Smooth muscle cell (in vitro differentiated cells): ENCODE data around the gene CPZ. TPM values are rescaled to one million over a fixed set of nuclear protein-coding genes. Genes with fewer than 3 reads are reported as not detected.

Source experiments
- DNase-seq: peaks from one replicate; lab custom pipeline; 2025; ENCODE audit not compliant: unreplicated experiment; lab: John Stamatoyannopoulos, UW
- H2AFZ ChIP-seq: fragments of 200-600 bp; sonication (generic); 2 replicates; pipeline ENCODE4 v1.6.0; 2016; ENCODE audit warnings: antibody characterized with exemption, low read depth, mild to moderate bottlenecking
- H3F3A ChIP-seq: fragments of 200-600 bp; sonication (generic); 2 replicates; pipeline ENCODE4 v1.6.0; 2017; ENCODE audit warnings: antibody characterized with exemption, low read depth
- H3K27ac ChIP-seq: fragments of 200-600 bp; sonication (generic); 2 replicates; pipeline ENCODE4 v1.5.1; 2016; ENCODE audit warnings: low read depth, mild to moderate bottlenecking
- H3K27me3 ChIP-seq: fragments of 200-600 bp; sonication (generic); 2 replicates; pipeline ENCODE4 v1.6.1; 2016; ENCODE audit warnings: low read depth, mild to moderate bottlenecking
- H3K36me3 ChIP-seq: fragments of 200-600 bp; sonication (generic); 2 replicates; pipeline ENCODE4 v1.5.1; 2016; ENCODE audit warnings: low read depth
- H3K4me1 ChIP-seq: fragments of 200-600 bp; sonication (generic); 2 replicates; pipeline ENCODE4 v1.5.1; 2016; ENCODE audit warnings: low read depth
- H3K4me2 ChIP-seq: fragments of 200-600 bp; sonication (generic); 2 replicates; pipeline ENCODE4 v1.6.0; 2016; ENCODE audit warnings: mild to moderate bottlenecking
- H3K4me3 ChIP-seq: fragments of 200-600 bp; sonication (generic); 2 replicates; pipeline ENCODE4 v1.5.1; 2016; ENCODE audit warnings: mild to moderate bottlenecking
- H3K79me2 ChIP-seq: fragments of 200-600 bp; sonication (generic); 2 replicates; pipeline ENCODE4 v1.6.0; 2016; ENCODE audit warnings: low read depth, mild to moderate bottlenecking
- H3K9ac ChIP-seq: fragments of 200-600 bp; sonication (generic); 2 replicates; pipeline ENCODE4 v1.6.0; 2016; ENCODE audit warnings: low read depth
- H3K9me3 ChIP-seq: fragments of 200-600 bp; sonication (generic); replicated peaks from 2 replicates; pipeline ENCODE4 v1.5.1; 2016; ENCODE audit warnings: low read depth
- H4K20me1 ChIP-seq: fragments of 200-600 bp; sonication (generic); 2 replicates; pipeline ENCODE4 v1.6.0; 2016; ENCODE audit warnings: low read depth
- CTCF ChIP-seq: fragments of 200-600 bp; sonication (generic); IDR thresholded peaks from 2 replicates; pipeline ENCODE4 v1.5.1; 2017; ENCODE audit warnings: borderline replicate concordance, mild to moderate bottlenecking, antibody characterized with exemption; ENCODE audit not compliant: insufficient read depth, poor library complexity, severe bottlenecking
- WGBS: methylation state at CpG from one replicate; pipeline ENCODE4 v1.1.7; 2016; ENCODE audit warnings: low lambda C conversion rate; 5-methylcytosine and 5-hydroxymethylcytosine counted together
- polyA plus RNA-seq: library from polyadenylated mRNA; unstranded; fragments of >200 nt; fragmentation: Nextera tagmentation; extraction: Ambion mirVana; gene quantifications from 2 replicates; pipeline ENCODE4 v1.2.1, GENCODE V29; 2016
- total RNA-seq: library from RNA; depleted of rRNA; stranded (reverse); fragments of >200 nt; gene quantifications from 2 replicates; pipeline ENCODE4 v1.2.3, GENCODE V29; 2014

CPZ gene
- total and polyA plus RNA-seq, 2 experiments from 2014 or later: 12.0 to 35.9 TPM

DNA sequence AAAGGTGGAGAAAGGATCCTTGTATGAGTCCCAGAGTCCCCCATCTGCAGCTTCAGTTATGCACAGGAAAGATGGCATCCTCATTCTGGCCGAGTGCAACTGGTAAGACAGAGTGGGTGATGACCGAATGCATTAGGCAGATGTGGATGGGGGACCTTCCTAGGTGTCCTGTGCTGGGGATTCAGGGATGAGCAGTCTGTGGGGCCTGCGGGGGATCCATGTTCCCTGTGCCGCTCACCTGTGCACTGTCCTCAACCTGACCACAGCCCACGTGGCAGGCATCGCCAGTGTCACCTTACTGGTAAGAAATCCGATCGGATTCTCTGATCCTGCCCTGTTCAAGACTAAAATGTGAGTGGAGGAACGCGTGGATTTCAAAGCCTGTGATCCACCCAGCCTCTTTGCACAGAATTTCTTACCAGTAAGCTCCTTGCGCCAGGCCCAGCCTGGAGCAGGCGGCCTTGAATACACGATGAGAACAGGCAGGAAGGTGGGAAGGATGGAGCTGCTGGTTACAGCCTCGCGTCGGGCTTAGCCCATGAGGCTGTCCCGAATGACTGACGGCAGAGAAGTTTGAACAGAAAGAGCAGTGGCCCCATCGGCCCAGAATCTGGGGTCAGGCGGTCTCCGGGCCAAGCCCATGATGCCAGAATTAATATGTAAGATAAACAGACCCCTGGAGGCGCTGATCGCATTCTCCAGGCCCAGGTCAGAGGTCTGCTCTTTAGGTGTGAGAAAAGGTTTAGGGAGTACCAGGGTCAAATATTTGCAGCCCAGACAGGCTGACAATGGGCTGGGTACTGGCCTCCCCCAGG lies 56.5 kb downstream of the CPZ start:
- 85% methylated on average over 23 of the region's 23 CpGs for WGBS
- no peak for DNase-seq
- no peak overlapping the region for H3K27ac ChIP-seq
- H3K27me3 ChIP-seq: peaks cover 5% of the 10 kb centered on the region
- no peaks in the 10 kb centered on the region for H3K9me3 ChIP-seq
- no peak overlapping the region for H2AFZ ChIP-seq
- H3K9ac ChIP-seq: no peak overlapping the region
- TF ChIP-seq CTCF: no peak
- H3K4me2 ChIP-seq: no peak overlapping the region
- H3K4me3 ChIP-seq: no peak overlapping the region
- no peaks in the 10 kb centered on the region for H3K79me2 ChIP-seq
- no peaks in the 10 kb centered on the region for H3F3A ChIP-seq
- no peaks in the 10 kb centered on the region for H4K20me1 ChIP-seq
- no peaks in the 10 kb centered on the region for H3K36me3 ChIP-seq
- no peaks in the 10 kb centered on the region for H3K4me1 ChIP-seq

- Histone ChIP-seq H3K9ac (no peak overlapping the region), H3K79me2 (no peaks in the 10 kb centered on the region), H3K27ac (no peak overlapping the region), H4K20me1 (no peaks in the 10 kb centered on the region), H2AFZ (no peak overlapping the region), H3K9me3 (no peaks in the 10 kb centered on the region), H3K36me3 (no peaks in the 10 kb centered on the region), H3F3A (no peaks in the 10 kb centered on the region), H3K27me3 (peaks cover 5% of the 10 kb centered on the region), H3K4me2 (no peak overlapping the region), H3K4me3 (no peak overlapping the region), H3K4me1 (no peaks in the 10 kb centered on the region)
- WGBS: 85% methylated on average over 17 of the region's 33 CpGs
- DNase-seq: no peak
- no peak for TF ChIP-seq CTCF
Measured at GRCh38 chr4:8649631-8650361, 57.2 kb downstream of the CPZ start.

DNA sequence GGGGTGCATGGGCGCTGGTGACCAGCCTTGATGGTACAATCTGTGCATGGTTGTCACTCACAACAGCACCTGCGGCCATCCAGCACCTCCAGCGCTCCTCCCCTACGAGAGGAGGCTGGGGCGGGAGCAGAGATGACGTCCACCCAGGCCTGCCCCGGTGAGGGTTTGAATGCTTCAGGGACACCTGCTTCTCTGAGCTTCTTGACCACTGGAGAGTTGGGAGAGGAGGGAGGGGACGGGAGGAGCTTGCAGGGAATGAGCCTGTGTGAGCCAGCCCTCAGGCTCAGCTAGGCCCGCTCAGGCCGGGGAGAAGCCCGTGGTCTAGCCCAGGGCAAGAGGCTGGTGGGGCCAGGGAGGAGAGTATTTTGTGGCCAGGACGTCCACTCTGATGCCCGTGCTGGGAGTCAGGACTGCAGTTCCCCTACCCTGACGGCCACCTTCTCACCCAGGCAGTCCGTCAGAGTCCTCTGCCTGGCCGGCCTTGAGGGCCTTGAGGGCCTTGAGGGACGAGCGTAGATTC lies 59.2 kb downstream of the CPZ start:
- H4K20me1 ChIP-seq: no peaks in the 10 kb centered on the region
- H3K36me3 ChIP-seq: no peaks in the 10 kb centered on the region
- no peak for DNase-seq
- H2AFZ ChIP-seq: no peak overlapping the region
- H3K4me1 ChIP-seq: no peaks in the 10 kb centered on the region
- no peaks in the 10 kb centered on the region for H3K79me2 ChIP-seq
- H3K27me3 ChIP-seq: peaks cover 5% of the 10 kb centered on the region
- no peaks in the 10 kb centered on the region for H3K9me3 ChIP-seq
- WGBS: 88% methylated on average over 18 of the region's 18 CpGs
- no peak overlapping the region for H3K4me3 ChIP-seq
- no peaks in the 10 kb centered on the region for H3F3A ChIP-seq
- no peak overlapping the region for H3K4me2 ChIP-seq
- no peak overlapping the region for H3K27ac ChIP-seq
- H3K9ac ChIP-seq: no peak overlapping the region
- no peak for TF ChIP-seq CTCF
